ENCODE data around the gene ABCB4. TPM values are rescaled to one million over a fixed set of nuclear protein-coding genes. Genes with fewer than 3 reads are reported as not detected.

ABCB4 gene
- total RNA-seq, 4 donors from 2014 or later, result 0.17 to 4.3 (median 3.7) TPM; not detected in 1

GRCh38 chr7:87497482-87497881 lies 22.0 kb upstream of the ABCB4 start:
- H3K27ac ChIP-seq, result no peak overlapping the region
- no peaks in the 10 kb centered on the region for H3K4me1 ChIP-seq
- no peaks in the 10 kb centered on the region for H3K36me3 ChIP-seq
- H3K27me3 ChIP-seq, result no peaks in the 10 kb centered on the region
- 75 to 84% methylated on average over 3 of the region's 3 CpGs for WGBS, 2 donors
- DNase-seq, result no peak
- no peaks in the 10 kb centered on the region for H3K9me3 ChIP-seq
- intact Hi-C loops (cut with DNase I), result no loop called here
- H3K4me3 ChIP-seq (replicated peaks in 1 of 3), result no peak overlapping the region
- no peak for TF ChIP-seq CTCF (IDR thresholded peaks at IDR 0.05)
- TF ChIP-seq POLR2A (IDR thresholded peaks at IDR 0.05), result no peak

GRCh38 chr7:87495366-87495765 lies 19.9 kb upstream of the ABCB4 start:
- H3K27ac ChIP-seq, result no peak overlapping the region
- no peak for DNase-seq
- H3K4me3 ChIP-seq (replicated peaks in 1 of 3), result no peak overlapping the region
- no peaks in the 10 kb centered on the region for H3K4me1 ChIP-seq
- no peaks in the 10 kb centered on the region for H3K9me3 ChIP-seq
- no peaks in the 10 kb centered on the region for H3K27me3 ChIP-seq
- intact Hi-C loops (cut with DNase I), result no loop called here
- WGBS, 2 donors, result 89 to 94% methylated on average over 5 of the region's 5 CpGs
- no peak for TF ChIP-seq POLR2A (IDR thresholded peaks at IDR 0.05)
- TF ChIP-seq CTCF (IDR thresholded peaks at IDR 0.05), result no peak
- no peaks in the 10 kb centered on the region for H3K36me3 ChIP-seq

- no peaks in the 10 kb centered on the region for H3K9me3 ChIP-seq
- H3K36me3 ChIP-seq, result no peaks in the 10 kb centered on the region
- intact Hi-C loops (cut with DNase I), result no loop called here
- H3K27ac ChIP-seq, result no peak overlapping the region
- no peaks in the 10 kb centered on the region for H3K27me3 ChIP-seq
- no peak for TF ChIP-seq CTCF (IDR thresholded peaks at IDR 0.05)
- no peak for TF ChIP-seq POLR2A (IDR thresholded peaks at IDR 0.05)
- DNase-seq, result no peak
- WGBS, 2 donors, result 98 to 100% methylated on average over 1 of the region's 1 CpG
- H3K4me1 ChIP-seq, result no peaks in the 10 kb centered on the region
- no peak overlapping the region for H3K4me3 ChIP-seq (replicated peaks in 1 of 3)
Observed at GRCh38 chr7:87494454-87494853, 19.0 kb upstream of the ABCB4 start.

- no peaks in the 10 kb centered on the region for H3K36me3 ChIP-seq
- intact Hi-C loops (cut with DNase I), result no loop called here
- no peak overlapping the region for H3K4me3 ChIP-seq (replicated peaks in 1 of 3)
- no peaks in the 10 kb centered on the region for H3K4me1 ChIP-seq
- no peaks in the 10 kb centered on the region for H3K27me3 ChIP-seq
- no peak for DNase-seq
- H3K27ac ChIP-seq, result no peak overlapping the region
- TF ChIP-seq POLR2A (IDR thresholded peaks at IDR 0.05), result no peak
- no peak for TF ChIP-seq CTCF (IDR thresholded peaks at IDR 0.05)
- WGBS, 2 donors, result 90 to 95% methylated on average over 2 of the region's 2 CpGs
- no peaks in the 10 kb centered on the region for H3K9me3 ChIP-seq
Observed at GRCh38 chr7:87483131-87483530, 7.7 kb upstream of the ABCB4 start.

GRCh38 chr7:87482115-87482514 lies 6.6 kb upstream of the ABCB4 start:
- no peak overlapping the region for H3K4me3 ChIP-seq (replicated peaks in 1 of 3)

More at GRCh38 chr7:87482115-87482514, 6.6 kb upstream of the ABCB4 start:
- H3K36me3 ChIP-seq, result no peaks in the 10 kb centered on the region
- H3K27me3 ChIP-seq, result no peaks in the 10 kb centered on the region
- no peak overlapping the region for H3K27ac ChIP-seq
- 78 to 83% methylated on average over 3 of the region's 3 CpGs for whole genome bisulfite sequencing, 2 donors
- no peak for DNase-seq
- no peaks in the 10 kb centered on the region for H3K4me1 ChIP-seq
- no peaks in the 10 kb centered on the region for H3K9me3 ChIP-seq
- intact Hi-C loops (cut with DNase I), result no loop called here
- TF ChIP-seq POLR2A (IDR thresholded peaks at IDR 0.05) (no peak), CTCF (IDR thresholded peaks at IDR 0.05) (no peak)

All from thyroid gland (tissue), 4 donors.